ENCODE measurements around the gene CMTM6. TPM values are rescaled to one million over a fixed set of nuclear protein-coding genes. Genes with fewer than 3 reads are reported as not detected.
"Not testable (repeated sequence)": the region's sequence is repeated elsewhere in the genome, so short reads cannot be mapped to it uniquely, and the experiment has no call there.

Gene CMTM6
- total RNA-seq, 3 donors from 2014 or later = 40.7 to 58.5 (median 48.4) TPM

- Histone ChIP-seq H3K4me1 (ENCODE audit: low read depth) (no peaks in the 10 kb centered on the region), H3K36me3 (ENCODE audit: low read depth) (no peaks in the 10 kb centered on the region), H3K4me3 (no peak overlapping the region), H3K9me3 (no peaks in the 10 kb centered on the region)
- TF ChIP-seq CTCF (IDR thresholded peaks at IDR 0.05) = no peak
- no peak for DNase-seq
- intact Hi-C loops (cut with DNase I, micrococcal nuclease) = no loop called here
- no peak for ATAC-seq
These were observed 23.1 kb upstream of the CMTM6 start for GRCh38 chr3:32525720-32526119.

DNA sequence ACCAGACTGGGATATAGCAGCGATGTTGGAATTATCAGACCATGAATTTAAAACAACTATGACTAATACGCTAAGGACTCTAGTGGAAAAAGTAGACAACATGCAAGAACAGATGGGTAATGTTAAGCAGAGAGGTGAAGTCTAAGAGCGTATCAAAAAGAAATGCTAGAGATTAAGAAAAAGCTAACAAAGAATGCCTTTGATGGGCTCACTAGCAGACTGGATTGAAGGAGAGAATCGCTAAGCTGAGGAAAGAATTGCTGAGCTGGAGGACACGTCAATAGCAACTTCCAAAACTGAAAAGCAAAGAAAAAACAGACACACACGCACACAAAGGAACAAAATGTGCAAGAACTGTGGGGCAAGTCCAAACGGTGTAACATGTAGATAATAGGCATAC, 20.0 kb upstream of the CMTM6 start:
- DNase-seq = no peak
- ATAC-seq = no peak
- no peak for TF ChIP-seq CTCF (IDR thresholded peaks at IDR 0.05)
- intact Hi-C loops (cut with DNase I, micrococcal nuclease) = no loop called here
- no peaks in the 10 kb centered on the region for H3K36me3 ChIP-seq (ENCODE audit: low read depth)
- no peaks in the 10 kb centered on the region for H3K4me1 ChIP-seq (ENCODE audit: low read depth)
- no peak overlapping the region for H3K4me3 ChIP-seq
- no peaks in the 10 kb centered on the region for H3K9me3 ChIP-seq

DNA sequence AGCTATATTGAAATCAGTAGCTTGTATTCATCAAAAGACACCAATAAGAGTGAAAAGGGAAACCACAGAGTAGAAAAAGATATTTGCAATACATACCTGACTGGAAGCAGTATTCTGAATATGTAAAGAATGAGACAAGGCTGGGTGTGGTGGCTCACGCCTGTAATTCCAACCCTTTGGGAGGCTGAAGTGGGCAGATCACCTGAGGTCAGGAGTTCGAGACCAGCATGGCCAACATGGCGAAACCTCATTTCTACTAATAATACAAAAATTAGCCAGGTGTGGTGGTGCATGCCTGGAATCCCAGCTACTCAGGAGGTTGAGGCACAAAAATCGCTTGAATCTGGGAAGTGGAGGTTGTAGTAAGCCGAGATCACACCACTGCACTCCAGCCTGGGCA, 16.3 kb upstream of the CMTM6 start:
- not testable (repeated sequence) for H3K9me3 ChIP-seq; H3K4me1 ChIP-seq (ENCODE audit: low read depth); ATAC-seq; DNase-seq; H3K36me3 ChIP-seq (ENCODE audit: low read depth); H3K4me3 ChIP-seq
- intact Hi-C loops (cut with DNase I, micrococcal nuclease) = loop anchor here in 1 of 2 donors (10.0 kb wide), 1 partner anchor 146 kb away; no protein-coding TSS in a partner anchor

- not testable (repeated sequence) for ATAC-seq
These were observed 14.1 kb upstream of the CMTM6 start for GRCh38 chr3:32516751-32517150.

DNA sequence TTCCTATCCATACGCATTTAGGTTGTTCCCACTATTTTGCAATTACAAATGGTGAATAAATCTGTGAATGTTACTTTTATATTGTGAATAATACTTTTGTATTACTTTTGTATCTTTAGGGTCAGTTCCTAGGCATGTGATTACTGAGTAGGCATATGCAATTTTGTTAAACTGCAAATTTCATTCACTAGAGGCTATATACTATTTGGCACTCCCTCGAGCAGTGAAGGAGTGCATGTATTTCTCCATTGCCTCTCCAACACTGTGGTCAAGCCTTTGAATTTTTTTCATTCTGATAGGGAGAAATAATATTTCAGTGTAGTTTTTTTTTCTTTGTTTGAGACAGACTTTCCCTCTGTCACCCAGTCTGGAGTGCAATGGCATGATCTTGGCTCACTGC, 8.4 kb upstream of the CMTM6 start:
- Histone ChIP-seq H3K36me3 (ENCODE audit: low read depth) (no peaks in the 10 kb centered on the region), H3K4me1 (ENCODE audit: low read depth) (no peaks in the 10 kb centered on the region), H3K4me3 (no peak overlapping the region), H3K9me3 (no peaks in the 10 kb centered on the region)
- no peak for TF ChIP-seq CTCF (IDR thresholded peaks at IDR 0.05)
- ATAC-seq (no peak), DNase-seq (no peak)
- intact Hi-C loops (cut with DNase I, micrococcal nuclease) = loop anchor here in 1 of 2 donors (10.0 kb wide), 1 partner anchor 154 kb away; no protein-coding TSS in a partner anchor

More at GRCh38 chr3:32516751-32517150, 14.1 kb upstream of the CMTM6 start:
- not testable (repeated sequence) for DNase-seq; H3K9me3 ChIP-seq; H3K36me3 ChIP-seq (ENCODE audit: low read depth); H3K4me1 ChIP-seq (ENCODE audit: low read depth); H3K4me3 ChIP-seq
- intact Hi-C loops (cut with DNase I, micrococcal nuclease) = loop anchor here in 1 of 2 donors (10.0 kb wide), 1 partner anchor 148 kb away; no protein-coding TSS in a partner anchor

DNA sequence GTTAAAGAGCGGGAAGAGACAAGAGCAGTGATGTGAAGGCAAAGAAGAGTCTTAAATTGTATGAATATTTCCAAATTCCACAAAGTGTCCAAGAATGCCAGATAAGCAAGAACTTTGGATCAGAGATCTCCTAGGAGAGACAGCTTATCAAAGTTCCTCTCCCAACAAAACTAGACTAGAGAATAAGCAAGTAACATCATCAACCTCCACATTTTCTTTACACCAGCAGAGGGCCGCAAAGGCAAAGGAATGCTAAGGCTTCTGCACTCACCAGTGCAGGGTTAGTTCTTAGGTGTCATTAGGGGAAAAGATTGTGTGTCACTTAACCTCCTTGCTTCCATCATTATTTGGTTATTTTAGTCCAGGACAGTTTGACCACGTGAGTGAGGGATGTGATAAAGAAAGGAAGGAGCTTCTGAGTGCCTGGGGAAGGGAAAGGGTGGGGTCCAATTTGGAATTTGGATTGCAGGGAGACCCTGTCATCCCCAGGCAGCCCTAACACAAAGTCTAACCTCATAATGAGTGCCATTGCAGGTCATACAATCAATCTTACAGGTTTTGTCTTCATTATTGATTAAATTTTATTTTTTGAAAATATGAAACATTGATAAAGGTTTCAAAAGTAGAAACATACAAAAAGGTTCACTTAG, 7.5 kb upstream of the CMTM6 start:
- Histone ChIP-seq H3K36me3 (ENCODE audit: low read depth) (no peaks in the 10 kb centered on the region), H3K9me3 (no peaks in the 10 kb centered on the region), H3K4me3 (no peak overlapping the region), H3K4me1 (ENCODE audit: low read depth) (no peaks in the 10 kb centered on the region)
- ATAC-seq (peak; percentile 86), DNase-seq (peak in 2 of 3 donors; percentile 44 to 85)
- TF ChIP-seq CTCF (IDR thresholded peaks at IDR 0.05) = peak; percentile 34
- intact Hi-C loops (cut with DNase I, micrococcal nuclease) = loop anchor here in 1 of 2 donors (10.0 kb wide), 1 partner anchor 155 kb away; no protein-coding TSS in a partner anchor
